Medulla oblongata (tissue), 1 donor: ENCODE results near the gene AMER2.

ENCODE experiments used
- DNase-seq: peaks from one replicate; pipeline ENCODE4 v3.0.0-alpha.2; 2015; ENCODE audit errors: extremely low spot score

The AMER2 gene

DNA sequence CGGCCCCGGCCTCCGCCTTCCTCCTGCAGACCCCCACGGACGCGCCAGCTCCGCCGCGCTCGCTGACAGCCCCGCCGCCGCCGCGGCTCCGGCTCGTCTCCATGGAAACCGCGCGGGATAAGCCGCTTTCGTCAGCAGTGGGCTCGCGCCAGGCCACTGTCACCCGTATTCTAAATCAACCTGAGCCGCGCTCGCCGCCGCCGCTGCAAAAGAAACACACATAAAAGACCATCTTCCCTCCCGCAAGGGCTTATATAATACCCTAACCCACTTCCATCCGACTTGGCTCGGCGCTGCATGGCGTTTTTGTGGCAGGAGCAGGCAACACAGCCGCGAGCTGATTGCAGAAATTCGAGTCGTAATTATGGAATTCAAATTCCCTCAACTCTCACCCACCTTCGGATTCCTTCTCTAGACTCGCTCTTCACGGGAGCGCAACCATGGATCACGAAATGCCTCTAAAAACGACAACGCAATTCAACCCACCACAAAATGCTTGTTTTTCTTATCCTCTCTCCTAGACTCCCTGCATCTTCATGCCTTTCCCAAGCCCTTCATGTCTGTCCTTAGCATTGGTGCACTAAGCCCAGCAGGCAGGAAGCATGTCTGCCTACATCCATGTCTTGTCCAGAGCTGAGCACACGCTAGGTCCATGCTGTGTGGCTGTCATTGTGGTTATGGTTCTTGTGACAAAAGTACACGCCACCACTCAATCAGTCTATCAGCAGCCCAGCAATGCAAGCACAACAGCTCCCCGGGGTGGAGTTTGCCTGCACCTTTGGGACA, at the start of gene AMER2:
TSS of gene AMER2 (minus strand) at position 772 of the 786 bp plus-strand sequence. CDS start at position 103, 669 bp downstream.
- DNase-seq = peak; percentile 85

DNA sequence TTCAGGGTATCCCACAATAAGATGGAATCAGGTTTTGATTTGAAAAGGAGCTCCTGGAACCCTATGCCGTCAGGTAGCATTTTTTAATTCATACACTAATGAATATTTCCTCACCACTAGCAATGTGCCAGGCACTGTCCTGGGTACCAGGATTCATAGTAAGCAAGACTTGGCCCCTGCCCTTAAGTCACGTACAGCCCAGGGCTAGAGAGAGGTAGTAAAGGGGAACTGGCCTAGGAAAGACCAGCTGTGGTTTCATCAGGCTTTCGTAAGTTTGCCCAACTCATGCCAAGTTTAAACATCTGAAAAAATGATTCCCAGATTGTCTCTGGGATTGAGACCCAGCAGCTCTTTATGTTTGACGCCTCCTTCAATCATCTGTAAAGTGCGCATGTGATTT, 45.9 kb upstream of the AMER2 start:
- no peak for DNase-seq

GRCh38 chr13:25217023-25217885, 45.2 kb upstream of the AMER2 start:
- DNase-seq = peak; percentile 40

DNA sequence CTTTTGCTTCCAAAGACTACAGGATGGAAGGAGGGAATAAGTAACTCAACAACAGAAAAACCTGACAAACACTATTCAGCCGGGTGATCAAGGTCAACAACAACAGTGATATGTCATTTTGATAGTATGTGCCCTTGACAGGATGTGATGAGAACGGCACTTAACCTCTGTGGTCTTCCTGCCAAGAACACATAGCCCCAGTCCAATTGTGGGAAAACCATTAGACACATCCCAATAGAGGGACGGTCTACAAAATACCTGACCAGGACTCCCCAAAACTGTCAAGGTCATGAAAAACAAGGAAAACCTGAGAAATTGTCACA, 43.1 kb upstream of the AMER2 start:
- no peak for DNase-seq

DNA sequence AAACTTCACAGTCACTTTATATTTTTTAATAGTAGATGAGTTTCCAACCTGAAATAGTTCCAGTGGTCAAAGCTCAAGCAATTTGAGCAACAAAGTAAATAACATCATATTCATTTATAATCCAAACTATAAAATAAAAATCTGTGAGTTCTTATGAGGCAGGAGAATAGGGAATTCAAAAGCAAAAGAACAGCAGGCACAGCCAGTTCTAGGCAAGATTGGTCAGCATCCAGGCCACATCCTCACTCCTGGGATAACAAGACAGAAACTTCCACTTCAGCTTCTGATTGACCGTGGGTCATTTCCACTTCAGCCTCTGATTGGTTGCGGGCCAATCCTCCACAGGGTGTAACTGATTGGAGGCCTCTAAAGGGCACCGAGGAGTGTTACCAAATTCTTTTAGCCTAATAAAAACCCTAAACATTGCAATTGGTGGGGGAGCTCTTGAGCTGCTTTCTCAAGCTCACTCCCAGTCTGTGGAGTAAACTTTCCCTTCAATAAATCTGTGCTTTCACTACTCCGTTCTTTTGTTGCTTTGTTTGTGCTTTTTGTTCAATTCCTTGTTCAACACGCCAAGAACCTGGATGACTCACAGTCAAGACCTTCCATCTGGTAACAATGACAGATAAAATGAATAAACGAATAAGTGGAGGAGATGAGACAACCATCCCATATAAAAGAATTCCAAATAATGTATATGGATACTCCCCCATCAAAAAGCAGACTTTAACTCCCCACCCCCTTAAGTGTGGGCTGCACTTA, 42.6 kb upstream of the AMER2 start:
- peak; percentile 38 for DNase-seq

GRCh38 chr13:25213715-25214114, 41.6 kb upstream of the AMER2 start:
- no peak for DNase-seq

DNA sequence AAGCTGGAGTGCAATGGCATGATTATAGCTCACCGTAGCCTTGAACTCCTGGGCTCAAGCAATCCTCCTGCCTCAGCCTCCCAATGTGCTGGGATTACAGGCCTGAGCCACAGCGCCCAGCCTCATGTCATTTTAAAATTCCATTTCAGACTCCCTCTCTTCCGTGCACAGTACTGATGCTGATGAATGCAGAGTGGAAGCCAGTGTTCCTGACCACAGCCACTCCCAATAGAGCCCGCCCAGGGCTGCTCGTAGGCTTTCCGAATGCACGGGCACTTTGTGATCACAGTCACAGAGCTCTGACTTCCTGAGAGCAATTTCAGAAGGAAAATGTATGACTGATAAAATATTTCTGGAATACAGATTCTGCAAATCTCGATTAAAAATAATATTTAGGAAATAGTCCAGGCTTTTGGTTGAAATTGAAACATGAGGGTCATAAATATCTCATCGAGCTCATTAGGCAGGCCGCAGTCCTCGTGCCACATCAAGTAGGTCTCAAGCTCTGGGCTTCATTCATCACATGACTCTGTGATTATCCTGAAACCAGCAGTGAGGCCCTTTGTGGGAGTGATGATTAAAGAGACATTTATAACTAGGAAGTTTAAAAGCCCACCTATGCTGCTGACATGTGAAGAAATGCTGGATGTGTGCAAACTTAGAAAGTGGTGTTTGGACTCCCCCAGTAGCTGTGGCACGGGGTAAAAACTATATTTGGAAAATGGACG, 38.9 kb upstream of the AMER2 start:
- no peak for DNase-seq

GRCh38 chr13:25207291-25207810, 35.3 kb upstream of the AMER2 start:
- DNase-seq = no peak

GRCh38 chr13:25204863-25205262, 32.8 kb upstream of the AMER2 start:
- no peak for DNase-seq

- no peak for DNase-seq
Observed at GRCh38 chr13:25203127-25203740, 31.1 kb upstream of the AMER2 start.

DNA sequence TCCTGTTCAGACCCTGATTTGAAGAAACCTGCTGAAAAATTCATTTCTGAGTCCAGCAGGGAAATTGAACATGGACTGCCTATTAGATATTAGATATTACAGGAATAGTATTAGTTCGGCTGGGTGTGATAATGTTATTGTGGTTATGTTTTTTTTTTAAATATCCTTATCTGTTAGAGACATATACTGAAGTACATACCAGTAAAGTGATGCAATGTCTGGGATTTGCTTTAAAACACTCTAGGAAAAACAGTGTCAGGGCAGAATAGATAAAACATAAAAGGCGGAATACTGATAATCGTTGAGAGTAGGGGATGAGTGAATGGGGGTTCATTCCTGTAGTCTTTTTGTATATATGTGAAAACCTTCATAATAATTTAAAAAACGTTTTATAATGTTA, 28.7 kb upstream of the AMER2 start:
- DNase-seq = no peak

- DNase-seq = no peak
Observed at GRCh38 chr13:25198647-25199046, 26.6 kb upstream of the AMER2 start.

DNA sequence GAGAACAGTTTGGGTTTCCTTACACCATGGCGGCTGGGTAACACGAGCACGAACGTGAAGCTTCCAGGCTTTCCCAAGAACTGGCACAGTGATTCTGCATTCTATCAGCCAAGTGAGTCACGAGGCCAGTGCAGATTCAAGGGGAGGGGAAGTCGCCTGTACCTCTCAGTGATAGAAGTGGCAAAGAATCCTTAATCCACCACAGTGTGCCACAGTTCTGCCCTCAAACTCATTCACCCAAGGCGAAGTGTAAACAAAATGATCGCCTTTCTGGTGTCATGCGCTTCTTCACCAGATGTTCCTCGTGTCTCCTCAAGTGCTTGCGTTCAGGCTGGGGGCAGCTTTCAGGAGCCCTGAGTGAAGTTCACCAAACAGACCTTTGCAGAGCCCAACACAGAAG, 24.9 kb upstream of the AMER2 start:
- DNase-seq = no peak

GRCh38 chr13:25192936-25193335, 20.8 kb upstream of the AMER2 start:
- peak; percentile 96 for DNase-seq

GRCh38 chr13:25192489-25192888, 20.4 kb upstream of the AMER2 start:
- DNase-seq = no peak

- peak; percentile 33 for DNase-seq
Observed at GRCh38 chr13:25192052-25192451, 20.0 kb upstream of the AMER2 start.

GRCh38 chr13:25190771-25191170, 18.7 kb upstream of the AMER2 start:
- DNase-seq = no peak

GRCh38 chr13:25190256-25190655, 18.2 kb upstream of the AMER2 start:
- DNase-seq = no peak

DNA sequence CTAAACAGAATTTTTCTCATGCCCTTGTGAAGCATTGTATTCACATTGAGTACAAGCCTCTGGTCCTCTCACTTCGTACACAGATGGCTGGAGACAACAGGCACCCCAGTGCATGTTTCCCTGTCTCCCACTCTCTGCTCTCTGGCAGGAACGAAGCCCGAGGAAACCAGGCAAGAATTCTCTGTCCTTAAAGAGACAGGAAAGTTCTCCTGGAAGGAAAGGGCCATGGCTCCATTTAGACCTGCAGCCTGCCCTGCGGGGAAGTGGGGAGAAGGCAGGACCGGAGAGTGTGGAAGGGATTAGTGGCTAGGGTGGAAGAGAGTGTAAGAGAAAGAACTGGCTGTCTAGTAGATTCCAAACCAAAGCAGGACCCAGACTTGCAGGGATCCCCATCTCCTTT, 15.5 kb upstream of the AMER2 start:
- DNase-seq = no peak

- no peak for DNase-seq
Observed at GRCh38 chr13:25186187-25186586, 14.1 kb upstream of the AMER2 start.

GRCh38 chr13:25181597-25181996, 9.5 kb upstream of the AMER2 start:
- DNase-seq = no peak
